HepG2 (cell line): ENCODE measurements around the gene ZNF585A. TPM values are rescaled to one million over a fixed set of nuclear protein-coding genes. Genes with fewer than 3 reads are reported as not detected.

Experiments used
- AGO1 ChIP-seq: fragments of 200-400 bp; formaldehyde crosslinking; IDR thresholded peaks from 2 replicates; pipeline ENCODE4 v1.6.1; 2017; ENCODE audit warnings: mild to moderate bottlenecking, low read depth, low read length, moderate library complexity; ENCODE audit not compliant: poor library complexity, severe bottlenecking
- AHR ChIP-seq: IDR thresholded peaks from 2 replicates; pipeline ENCODE4 v1.6.1; 2018; ENCODE audit warnings: missing genetic modification reagents, missing compliant biosample characterization
- ETV5 ChIP-seq: IDR thresholded peaks from 2 replicates; pipeline ENCODE4 v1.6.1; 2018; ENCODE audit warnings: missing biosample characterization, missing genetic modification reagents, inconsistent platforms, borderline replicate concordance
- GABPB1 ChIP-seq: IDR thresholded peaks from 2 replicates; pipeline ENCODE4 v1.6.1; 2016; ENCODE audit warnings: mild to moderate bottlenecking, missing genetic modification reagents, moderate library complexity, missing compliant biosample characterization
- MTF2 ChIP-seq: sonication (generic); formaldehyde crosslinking; IDR thresholded peaks from 2 replicates; pipeline ENCODE4 v1.5.0; 2020; ENCODE audit warnings: missing genetic modification reagents, borderline replicate concordance
- NFE2L1 ChIP-seq: sonication (generic); formaldehyde crosslinking; IDR thresholded peaks from 2 replicates; pipeline ENCODE4 v1.4.0; 2020; ENCODE audit warnings: missing genetic modification reagents, mild to moderate bottlenecking, borderline replicate concordance
- NR2C2 ChIP-seq: sonication (generic); formaldehyde crosslinking; IDR thresholded peaks from 2 replicates; pipeline ENCODE4 v1.4.0; 2020; ENCODE audit warnings: missing genetic modification reagents, mild to moderate bottlenecking, moderate library complexity, borderline replicate concordance
- SIN3A ChIP-seq: IDR thresholded peaks from 2 replicates; pipeline ENCODE4 v1.6.1; 2011; ENCODE audit warnings: low read depth, mild to moderate bottlenecking, control low read depth, low read length, borderline replicate concordance
- SNAPC2 ChIP-seq: sonication (generic); formaldehyde crosslinking; IDR thresholded peaks from 2 replicates; pipeline ENCODE4 v1.8.1; 2022; ENCODE audit warnings: mild to moderate bottlenecking, missing genetic modification reagents
- SP5 ChIP-seq: IDR thresholded peaks from 2 replicates; pipeline ENCODE4 v1.6.1; 2016; ENCODE audit warnings: low read depth, borderline replicate concordance
- ZFX ChIP-seq: sonication (generic); formaldehyde crosslinking; IDR thresholded peaks from 2 replicates; pipeline ENCODE4 v1.4.0; 2020; ENCODE audit warnings: mild to moderate bottlenecking, low read depth, missing genetic modification reagents, moderate library complexity
- ZNF644 ChIP-seq: IDR thresholded peaks from 2 replicates; pipeline ENCODE4 v1.6.1; 2016; ENCODE audit warnings: low read depth
- ZSCAN29 ChIP-seq: sonication (generic); formaldehyde crosslinking; conservative IDR thresholded peaks from 2 replicates; pipeline ENCODE4 v1.4.0; 2020; ENCODE audit warnings: mild to moderate bottlenecking, missing genetic modification reagents
- polyA plus RNA-seq, 8 experiments: library from polyadenylated mRNA; depleted of rRNA in 3 of 8; stranded (reverse) in 7 of 8; unstranded in 1 of 8; fragments of >200 nt; fragmentation: Illumina TruSeq in 4 of 8; extraction: Trizol in 4 of 8; gene quantifications; 2 replicates each; pipeline versions ENCODE4 v1.2.1 to v1.2.3, GENCODE V29; 2011 to 2016; ENCODE audit warnings: low read depth in 4 of 8, missing spikeins in 1 of 8, mixed read lengths in 1 of 8; ENCODE audit not compliant: insufficient read depth in 1 of 8
- total RNA-seq, 5 experiments: library from RNA; depleted of rRNA; stranded (reverse); fragments of >200 nt; fragmentation: Illumina TruSeq; extraction: Trizol; gene quantifications; 2 replicates each; pipeline ENCODE4 v1.2.3, GENCODE V29; 2016; ENCODE audit warnings: low read depth in 1 of 5
- TF ChIP-seq, protein P1 (sequence below): sonication (generic); formaldehyde crosslinking; IDR thresholded peaks from 2 replicates; pipeline ENCODE4 v1.8.1; 2023; ENCODE audit warnings: mild to moderate bottlenecking, moderate library complexity, missing genetic modification reagents
- TF ChIP-seq, protein P2 (sequence below): sonication (generic); formaldehyde crosslinking; IDR thresholded peaks from 2 replicates; pipeline ENCODE4 v1.4.0; 2020; ENCODE audit warnings: missing genetic modification reagents
- TF ChIP-seq, protein P3 (sequence below): sonication (generic); formaldehyde crosslinking; IDR thresholded peaks from 2 replicates; pipeline ENCODE4 v1.5.0; 2020; ENCODE audit warnings: mild to moderate bottlenecking, missing genetic modification reagents

Gene ZNF585A
- total and polyA plus RNA-seq, 2 of the 13 experiments (the other 11 are each of a cell fraction or from before 2014, with no cell fraction given), result 7.1 to 8.5 TPM

DNA sequence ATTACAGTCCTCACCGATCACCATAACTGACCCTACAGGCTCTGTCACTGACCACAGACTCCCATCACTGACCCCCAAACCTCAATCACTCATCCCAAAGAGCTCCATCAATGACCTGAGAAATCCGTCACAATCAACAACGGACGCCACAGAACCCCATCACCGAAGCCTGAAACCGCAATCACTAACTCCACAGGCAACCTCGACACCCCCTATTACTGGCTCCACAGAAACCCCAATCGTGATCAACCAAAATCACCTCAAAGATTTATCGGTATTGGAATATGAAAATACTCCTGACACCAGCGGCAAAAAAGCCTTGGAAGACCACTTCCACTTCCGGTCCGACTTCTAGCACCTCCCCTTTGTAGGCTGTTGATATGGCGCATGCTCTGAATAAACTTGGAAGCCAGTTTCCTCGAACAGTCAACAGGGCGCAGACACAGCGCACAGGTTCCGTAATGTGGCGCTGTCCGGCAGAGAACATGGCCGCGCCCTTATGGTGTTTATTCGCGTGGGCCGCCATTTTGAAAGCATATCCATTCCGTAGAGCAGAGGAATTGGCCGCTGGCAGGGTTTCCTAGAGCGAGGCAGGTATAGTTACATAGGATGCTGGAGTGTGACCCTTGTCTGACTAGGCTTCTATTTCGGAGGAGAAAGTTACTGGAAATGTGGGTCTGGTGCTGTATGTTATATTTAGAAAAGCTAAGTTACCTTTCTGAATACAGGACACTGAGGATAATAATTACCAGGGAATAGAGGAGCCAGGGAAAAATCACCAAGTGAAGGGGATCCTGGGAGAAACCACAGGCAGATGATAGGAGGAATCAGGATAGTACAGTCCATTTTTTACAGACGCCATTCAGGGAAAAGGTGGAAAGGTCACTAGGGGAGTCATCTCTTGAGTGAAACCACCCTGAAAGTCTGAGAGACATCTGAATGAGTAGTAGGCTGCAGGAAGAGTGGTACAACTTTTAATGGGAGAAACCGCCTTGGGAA is at the start of gene ZNF585A (continued):
- TF ChIP-seq, protein P1, sequence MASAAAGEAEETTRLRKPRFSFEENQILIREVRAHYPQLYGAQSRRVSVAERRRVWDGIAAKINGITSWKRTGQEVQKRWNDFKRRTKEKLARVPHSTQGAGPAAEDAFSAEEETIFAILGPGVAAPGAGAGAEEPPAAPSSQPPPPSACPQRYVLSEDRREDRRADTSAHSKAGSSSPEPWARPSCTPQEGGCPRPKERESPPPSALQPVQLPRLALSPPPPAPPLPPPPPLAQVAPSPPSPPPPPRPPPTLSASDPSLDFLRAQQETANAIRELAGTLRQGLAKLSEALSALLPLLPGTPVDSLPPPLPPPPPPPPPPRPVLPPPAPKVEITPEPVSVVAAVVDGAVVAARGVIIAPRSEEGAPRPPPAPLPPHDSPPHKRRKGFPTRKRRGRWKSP (CRISPR knock-in tag), result peak; percentile 69; the same call in 1 of the 2 replicates
- TF ChIP-seq, protein P2, sequence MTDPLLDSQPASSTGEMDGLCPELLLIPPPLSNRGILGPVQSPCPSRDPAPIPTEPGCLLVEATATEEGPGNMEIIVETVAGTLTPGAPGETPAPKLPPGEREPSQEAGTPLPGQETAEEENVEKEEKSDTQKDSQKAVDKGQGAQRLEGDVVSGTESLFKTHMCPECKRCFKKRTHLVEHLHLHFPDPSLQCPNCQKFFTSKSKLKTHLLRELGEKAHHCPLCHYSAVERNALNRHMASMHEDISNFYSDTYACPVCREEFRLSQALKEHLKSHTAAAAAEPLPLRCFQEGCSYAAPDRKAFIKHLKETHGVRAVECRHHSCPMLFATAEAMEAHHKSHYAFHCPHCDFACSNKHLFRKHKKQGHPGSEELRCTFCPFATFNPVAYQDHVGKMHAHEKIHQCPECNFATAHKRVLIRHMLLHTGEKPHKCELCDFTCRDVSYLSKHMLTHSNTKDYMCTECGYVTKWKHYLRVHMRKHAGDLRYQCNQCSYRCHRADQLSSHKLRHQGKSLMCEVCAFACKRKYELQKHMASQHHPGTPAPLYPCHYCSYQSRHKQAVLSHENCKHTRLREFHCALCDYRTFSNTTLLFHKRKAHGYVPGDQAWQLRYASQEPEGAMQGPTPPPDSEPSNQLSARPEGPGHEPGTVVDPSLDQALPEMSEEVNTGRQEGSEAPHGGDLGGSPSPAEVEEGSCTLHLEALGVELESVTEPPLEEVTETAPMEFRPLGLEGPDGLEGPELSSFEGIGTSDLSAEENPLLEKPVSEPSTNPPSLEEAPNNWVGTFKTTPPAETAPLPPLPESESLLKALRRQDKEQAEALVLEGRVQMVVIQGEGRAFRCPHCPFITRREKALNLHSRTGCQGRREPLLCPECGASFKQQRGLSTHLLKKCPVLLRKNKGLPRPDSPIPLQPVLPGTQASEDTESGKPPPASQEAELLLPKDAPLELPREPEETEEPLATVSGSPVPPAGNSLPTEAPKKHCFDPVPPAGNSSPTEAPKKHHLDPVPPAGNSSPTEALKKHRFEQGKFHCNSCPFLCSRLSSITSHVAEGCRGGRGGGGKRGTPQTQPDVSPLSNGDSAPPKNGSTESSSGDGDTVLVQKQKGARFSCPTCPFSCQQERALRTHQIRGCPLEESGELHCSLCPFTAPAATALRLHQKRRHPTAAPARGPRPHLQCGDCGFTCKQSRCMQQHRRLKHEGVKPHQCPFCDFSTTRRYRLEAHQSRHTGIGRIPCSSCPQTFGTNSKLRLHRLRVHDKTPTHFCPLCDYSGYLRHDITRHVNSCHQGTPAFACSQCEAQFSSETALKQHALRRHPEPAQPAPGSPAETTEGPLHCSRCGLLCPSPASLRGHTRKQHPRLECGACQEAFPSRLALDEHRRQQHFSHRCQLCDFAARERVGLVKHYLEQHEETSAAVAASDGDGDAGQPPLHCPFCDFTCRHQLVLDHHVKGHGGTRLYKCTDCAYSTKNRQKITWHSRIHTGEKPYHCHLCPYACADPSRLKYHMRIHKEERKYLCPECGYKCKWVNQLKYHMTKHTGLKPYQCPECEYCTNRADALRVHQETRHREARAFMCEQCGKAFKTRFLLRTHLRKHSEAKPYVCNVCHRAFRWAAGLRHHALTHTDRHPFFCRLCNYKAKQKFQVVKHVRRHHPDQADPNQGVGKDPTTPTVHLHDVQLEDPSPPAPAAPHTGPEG, result no peak
- TF ChIP-seq, protein P3, sequence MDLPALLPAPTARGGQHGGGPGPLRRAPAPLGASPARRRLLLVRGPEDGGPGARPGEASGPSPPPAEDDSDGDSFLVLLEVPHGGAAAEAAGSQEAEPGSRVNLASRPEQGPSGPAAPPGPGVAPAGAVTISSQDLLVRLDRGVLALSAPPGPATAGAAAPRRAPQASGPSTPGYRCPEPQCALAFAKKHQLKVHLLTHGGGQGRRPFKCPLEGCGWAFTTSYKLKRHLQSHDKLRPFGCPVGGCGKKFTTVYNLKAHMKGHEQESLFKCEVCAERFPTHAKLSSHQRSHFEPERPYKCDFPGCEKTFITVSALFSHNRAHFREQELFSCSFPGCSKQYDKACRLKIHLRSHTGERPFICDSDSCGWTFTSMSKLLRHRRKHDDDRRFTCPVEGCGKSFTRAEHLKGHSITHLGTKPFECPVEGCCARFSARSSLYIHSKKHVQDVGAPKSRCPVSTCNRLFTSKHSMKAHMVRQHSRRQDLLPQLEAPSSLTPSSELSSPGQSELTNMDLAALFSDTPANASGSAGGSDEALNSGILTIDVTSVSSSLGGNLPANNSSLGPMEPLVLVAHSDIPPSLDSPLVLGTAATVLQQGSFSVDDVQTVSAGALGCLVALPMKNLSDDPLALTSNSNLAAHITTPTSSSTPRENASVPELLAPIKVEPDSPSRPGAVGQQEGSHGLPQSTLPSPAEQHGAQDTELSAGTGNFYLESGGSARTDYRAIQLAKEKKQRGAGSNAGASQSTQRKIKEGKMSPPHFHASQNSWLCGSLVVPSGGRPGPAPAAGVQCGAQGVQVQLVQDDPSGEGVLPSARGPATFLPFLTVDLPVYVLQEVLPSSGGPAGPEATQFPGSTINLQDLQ, result no peak
- TF ChIP-seq AGO1, result no peak
- TF ChIP-seq ZSCAN29 (CRISPR knock-in tag), result 0 out of 2 replicates have a peak, but pooled peaks have one; percentile 49
- 0 out of 2 replicates have a peak, but pooled peaks have one; percentile 23 for TF ChIP-seq SP5 (CRISPR knock-in tag)
- TF ChIP-seq AHR (CRISPR knock-in tag), result 0 out of 2 replicates have a peak, but pooled peaks have one; percentile 60
- TF ChIP-seq ZNF644, result peak; percentile 77
- TF ChIP-seq SNAPC2 (CRISPR knock-in tag), result 0 out of 2 replicates have a peak, but pooled peaks have one; percentile 47
- TF ChIP-seq NR2C2, result peak; percentile 89; the same call in 1 of the 2 replicates
- peak; percentile 71; the same call in 1 of the 2 replicates for TF ChIP-seq ETV5
- no peak for TF ChIP-seq MTF2
- TF ChIP-seq NFE2L1 (CRISPR knock-in tag), result no peak
- peak; percentile 89 for TF ChIP-seq GABPB1 (CRISPR knock-in tag)
- TF ChIP-seq ZFX (CRISPR knock-in tag), result peak; percentile 41; the same call in 1 of the 2 replicates
- peak; percentile 39; the same call in 1 of the 2 replicates for TF ChIP-seq SIN3A
